ENCODE data around the gene TPP2.

- TF ChIP-seq, protein P1, sequence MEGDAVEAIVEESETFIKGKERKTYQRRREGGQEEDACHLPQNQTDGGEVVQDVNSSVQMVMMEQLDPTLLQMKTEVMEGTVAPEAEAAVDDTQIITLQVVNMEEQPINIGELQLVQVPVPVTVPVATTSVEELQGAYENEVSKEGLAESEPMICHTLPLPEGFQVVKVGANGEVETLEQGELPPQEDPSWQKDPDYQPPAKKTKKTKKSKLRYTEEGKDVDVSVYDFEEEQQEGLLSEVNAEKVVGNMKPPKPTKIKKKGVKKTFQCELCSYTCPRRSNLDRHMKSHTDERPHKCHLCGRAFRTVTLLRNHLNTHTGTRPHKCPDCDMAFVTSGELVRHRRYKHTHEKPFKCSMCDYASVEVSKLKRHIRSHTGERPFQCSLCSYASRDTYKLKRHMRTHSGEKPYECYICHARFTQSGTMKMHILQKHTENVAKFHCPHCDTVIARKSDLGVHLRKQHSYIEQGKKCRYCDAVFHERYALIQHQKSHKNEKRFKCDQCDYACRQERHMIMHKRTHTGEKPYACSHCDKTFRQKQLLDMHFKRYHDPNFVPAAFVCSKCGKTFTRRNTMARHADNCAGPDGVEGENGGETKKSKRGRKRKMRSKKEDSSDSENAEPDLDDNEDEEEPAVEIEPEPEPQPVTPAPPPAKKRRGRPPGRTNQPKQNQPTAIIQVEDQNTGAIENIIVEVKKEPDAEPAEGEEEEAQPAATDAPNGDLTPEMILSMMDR (IDR thresholded peaks at IDR 0.05), result no peak
- TF ChIP-seq POLR2A (IDR thresholded peaks at IDR 0.05), result no peak
These were observed 107.7 kb downstream of the TPP2 start for GRCh38 chr13:102704238-102705058.

All from thyroid gland (tissue), 4 donors.